ENCODE data around the gene GRIA3.

GRIA3 gene

GRCh38 chrX:123322536-123322935 lies 138.5 kb downstream of the GRIA3 start:
- H3K36me3 Mint-ChIP-seq (ENCODE audit: low read depth): no peaks in the 10 kb centered on the region
- DNase-seq (ENCODE audit: low spot score): no peak
- no peaks in the 10 kb centered on the region for H3K9me3 Mint-ChIP-seq
- no peaks in the 10 kb centered on the region for H3K27me3 Mint-ChIP-seq (ENCODE audit: low read depth)
- no peaks in the 10 kb centered on the region for H3K4me1 Mint-ChIP-seq (ENCODE audit: low read depth)
- no peak overlapping the region for H3K27ac Mint-ChIP-seq
- H3K4me3 Mint-ChIP-seq: no peak overlapping the region

GRCh38 chrX:123324625-123325024 lies 140.5 kb downstream of the GRIA3 start:
- Mint-ChIP-seq H3K4me1 (ENCODE audit: low read depth) (no peaks in the 10 kb centered on the region), H3K27me3 (ENCODE audit: low read depth) (no peaks in the 10 kb centered on the region), H3K36me3 (ENCODE audit: low read depth) (no peaks in the 10 kb centered on the region), H3K9me3 (no peaks in the 10 kb centered on the region), H3K27ac (no peak overlapping the region), H3K4me3 (no peak overlapping the region)
- DNase-seq (ENCODE audit: low spot score): no peak

DNA sequence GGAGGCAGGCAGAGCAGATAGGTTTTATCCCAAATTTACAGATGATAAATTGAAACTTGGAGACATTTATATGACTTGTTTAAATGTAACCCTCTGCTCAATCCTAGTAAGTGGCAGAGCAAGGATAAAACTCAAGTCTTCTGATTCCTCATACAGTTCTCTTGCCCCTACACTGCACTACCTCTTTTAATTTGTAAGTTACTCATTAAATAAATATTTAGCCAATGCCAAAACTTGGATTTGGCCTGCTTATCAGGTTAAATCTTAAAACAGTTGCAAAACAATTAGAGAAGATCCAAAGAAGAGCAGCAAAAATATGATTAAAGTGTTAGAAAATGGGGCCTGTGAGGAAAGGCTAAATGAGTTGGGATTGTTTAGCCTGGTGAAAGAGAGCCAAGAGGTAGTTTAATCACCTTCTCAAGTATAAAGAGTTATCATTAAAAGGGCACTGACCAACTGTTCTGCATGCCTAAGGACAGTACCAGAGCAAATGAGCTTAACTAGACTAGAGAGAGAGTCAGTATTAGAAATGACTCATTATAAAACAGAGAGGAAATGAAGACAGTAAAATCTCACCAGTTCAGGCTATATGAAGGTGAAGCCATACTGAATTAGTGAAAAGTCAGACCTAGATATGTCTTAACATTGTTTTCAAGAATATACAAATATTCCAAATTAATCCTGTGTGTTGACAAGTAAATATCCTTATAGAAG lies 146.3 kb downstream of the GRIA3 start:
- H3K4me1 Mint-ChIP-seq (ENCODE audit: low read depth): no peaks in the 10 kb centered on the region
- no peak for DNase-seq (ENCODE audit: low spot score)
- no peak overlapping the region for H3K4me3 Mint-ChIP-seq
- H3K36me3 Mint-ChIP-seq (ENCODE audit: low read depth): no peaks in the 10 kb centered on the region
- no peaks in the 10 kb centered on the region for H3K27me3 Mint-ChIP-seq (ENCODE audit: low read depth)
- H3K9me3 Mint-ChIP-seq: no peaks in the 10 kb centered on the region
- H3K27ac Mint-ChIP-seq: no peak overlapping the region

DNA sequence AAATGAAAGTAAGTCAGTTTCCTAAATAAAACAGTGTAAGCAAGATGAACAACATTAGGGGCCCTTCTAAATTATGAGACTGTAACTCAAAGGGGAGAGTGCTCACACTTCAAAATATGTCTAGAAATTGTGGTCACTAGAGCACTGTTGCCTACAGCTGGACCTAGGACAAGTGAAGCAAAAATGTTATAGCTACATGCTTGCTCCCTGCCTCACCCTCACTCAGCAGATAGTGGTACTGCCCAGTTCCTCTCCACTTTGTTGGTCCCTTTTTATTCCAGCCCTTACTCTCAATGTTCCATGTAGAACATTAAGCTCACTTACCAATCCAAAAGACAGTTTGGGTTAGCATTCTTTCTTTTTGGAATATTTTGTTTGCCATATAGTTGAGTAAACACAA lies 147.3 kb downstream of the GRIA3 start:
- DNase-seq (ENCODE audit: low spot score): no peak
- Mint-ChIP-seq H3K4me1 (ENCODE audit: low read depth) (no peaks in the 10 kb centered on the region), H3K27me3 (ENCODE audit: low read depth) (no peaks in the 10 kb centered on the region), H3K9me3 (no peaks in the 10 kb centered on the region), H3K36me3 (ENCODE audit: low read depth) (no peaks in the 10 kb centered on the region), H3K27ac (no peak overlapping the region), H3K4me3 (no peak overlapping the region)

DNA sequence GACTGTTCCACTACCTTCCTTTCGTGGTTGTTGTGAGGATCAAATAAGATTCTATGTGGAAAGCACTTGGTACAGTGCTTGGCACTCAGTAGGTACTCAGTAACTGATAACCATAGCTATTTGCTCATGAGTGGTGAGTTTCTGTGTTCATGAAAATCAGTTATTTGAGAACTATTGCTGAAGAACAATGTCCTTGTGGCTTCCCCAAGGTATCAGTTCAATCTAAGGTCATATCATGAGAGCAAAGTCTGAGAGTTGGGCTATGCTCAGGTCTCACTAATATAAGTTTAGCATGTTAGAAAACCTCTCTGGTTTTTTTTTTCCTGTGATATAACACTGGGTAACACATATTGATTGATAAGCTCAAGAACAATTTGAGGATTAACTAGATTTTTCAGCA lies 147.8 kb downstream of the GRIA3 start:
- no peaks in the 10 kb centered on the region for H3K9me3 Mint-ChIP-seq
- H3K36me3 Mint-ChIP-seq (ENCODE audit: low read depth): no peaks in the 10 kb centered on the region
- H3K4me3 Mint-ChIP-seq: no peak overlapping the region
- no peaks in the 10 kb centered on the region for H3K4me1 Mint-ChIP-seq (ENCODE audit: low read depth)
- DNase-seq (ENCODE audit: low spot score): no peak
- H3K27me3 Mint-ChIP-seq (ENCODE audit: low read depth): no peaks in the 10 kb centered on the region
- no peak overlapping the region for H3K27ac Mint-ChIP-seq

DNA sequence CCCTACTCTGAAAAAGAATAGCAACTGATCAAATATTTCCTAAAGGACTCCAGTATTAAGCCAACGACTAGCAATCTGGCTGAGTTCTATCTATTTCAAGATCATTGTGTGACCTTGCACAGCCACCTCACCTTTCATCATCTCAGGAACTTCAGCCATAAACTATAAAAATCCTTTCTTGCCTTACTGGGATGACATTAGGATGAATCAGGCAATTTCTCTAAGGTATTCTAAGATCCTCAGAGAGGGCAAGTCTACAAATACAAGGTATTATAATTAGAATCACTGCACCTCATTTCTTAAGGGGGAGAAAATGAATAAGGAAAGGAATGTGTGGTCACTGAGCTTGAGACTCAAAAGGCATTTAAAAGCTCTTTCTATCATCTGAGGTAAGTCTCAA lies 152.6 kb downstream of the GRIA3 start:
- Mint-ChIP-seq H3K27me3 (ENCODE audit: low read depth) (no peaks in the 10 kb centered on the region), H3K27ac (no peak overlapping the region), H3K36me3 (ENCODE audit: low read depth) (no peaks in the 10 kb centered on the region), H3K4me3 (no peak overlapping the region), H3K4me1 (ENCODE audit: low read depth) (no peaks in the 10 kb centered on the region), H3K9me3 (no peaks in the 10 kb centered on the region)
- DNase-seq (ENCODE audit: low spot score): no peak

DNA sequence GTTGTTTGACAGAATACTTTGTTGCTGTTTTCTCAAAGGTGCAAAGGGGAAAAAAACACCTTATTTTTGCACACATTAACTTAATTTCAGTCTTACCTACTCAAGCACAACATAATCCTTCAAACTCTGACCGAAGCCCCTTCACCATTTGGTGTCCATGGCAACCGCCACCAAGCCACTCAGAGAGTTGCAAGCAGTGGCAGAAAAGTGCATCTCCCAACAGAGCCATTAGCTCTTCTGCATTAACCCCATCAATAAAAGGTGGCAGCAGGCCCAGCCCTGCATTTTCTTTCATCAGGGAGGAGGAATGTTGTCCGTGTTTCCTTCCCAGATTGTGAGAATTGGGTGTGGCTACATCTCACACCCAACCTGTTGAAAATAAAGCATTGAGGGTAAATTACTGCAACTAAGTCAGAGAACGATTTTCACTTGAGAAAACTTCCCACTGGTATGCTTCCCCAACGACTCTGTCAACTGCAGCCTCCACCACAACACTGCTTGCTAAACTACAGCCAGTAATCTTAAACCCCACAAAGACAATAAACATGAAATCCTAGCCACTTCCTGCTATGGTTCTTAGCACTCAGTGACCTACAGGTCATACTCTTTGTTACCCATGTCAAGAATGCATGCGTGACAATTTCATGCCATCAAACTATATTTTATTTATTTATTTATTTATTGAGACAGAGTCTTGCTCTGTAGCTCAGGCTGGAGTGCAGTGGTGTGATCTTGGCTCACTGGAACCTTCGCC lies 154.0 kb downstream of the GRIA3 start:
- H3K4me1 Mint-ChIP-seq (ENCODE audit: low read depth): no peaks in the 10 kb centered on the region
- no peaks in the 10 kb centered on the region for H3K36me3 Mint-ChIP-seq (ENCODE audit: low read depth)
- no peaks in the 10 kb centered on the region for H3K9me3 Mint-ChIP-seq
- H3K4me3 Mint-ChIP-seq: no peak overlapping the region
- no peak overlapping the region for H3K27ac Mint-ChIP-seq
- no peak for DNase-seq (ENCODE audit: low spot score)
- H3K27me3 Mint-ChIP-seq (ENCODE audit: low read depth): no peaks in the 10 kb centered on the region

DNA sequence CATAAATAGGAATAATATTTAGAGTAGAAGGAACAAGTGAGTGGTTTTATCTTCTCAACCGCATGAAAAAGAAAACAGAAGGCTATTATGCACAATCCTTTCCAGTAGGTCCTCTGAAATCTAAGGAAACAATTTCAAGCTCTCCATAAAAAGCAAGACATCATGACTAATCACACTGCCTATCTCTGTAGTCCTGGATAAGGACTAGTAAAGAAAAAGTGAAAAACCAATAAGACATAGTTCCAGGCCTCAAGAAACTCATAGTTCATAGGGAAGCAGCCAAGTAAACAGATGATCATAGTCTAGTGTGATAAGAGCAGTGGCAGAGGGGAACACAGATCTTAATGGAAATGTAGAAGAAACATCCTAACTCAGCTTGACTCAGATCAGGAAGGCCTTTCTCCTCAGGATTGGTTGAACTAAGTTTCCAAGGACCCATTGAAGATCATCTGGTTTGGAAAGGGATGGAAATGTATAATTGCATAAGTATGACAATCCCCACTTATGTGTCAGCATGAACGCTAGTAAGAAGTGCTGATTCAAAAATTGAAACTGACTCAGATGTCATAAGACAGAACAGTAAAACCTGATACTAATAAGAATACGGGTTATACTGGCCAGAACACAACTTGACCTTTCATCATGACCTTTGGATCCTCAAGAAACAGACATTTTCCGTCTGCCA lies 155.3 kb downstream of the GRIA3 start:
- no peak for DNase-seq (ENCODE audit: low spot score)
- Mint-ChIP-seq H3K36me3 (ENCODE audit: low read depth) (no peaks in the 10 kb centered on the region), H3K27me3 (ENCODE audit: low read depth) (no peaks in the 10 kb centered on the region), H3K9me3 (no peaks in the 10 kb centered on the region), H3K4me3 (no peak overlapping the region), H3K27ac (no peak overlapping the region), H3K4me1 (ENCODE audit: low read depth) (no peaks in the 10 kb centered on the region)

GRCh38 chrX:123340696-123341095 lies 156.6 kb downstream of the GRIA3 start:
- Mint-ChIP-seq H3K27ac (no peak overlapping the region), H3K4me1 (ENCODE audit: low read depth) (no peaks in the 10 kb centered on the region), H3K36me3 (ENCODE audit: low read depth) (no peaks in the 10 kb centered on the region), H3K4me3 (no peak overlapping the region), H3K9me3 (no peaks in the 10 kb centered on the region), H3K27me3 (ENCODE audit: low read depth) (no peaks in the 10 kb centered on the region)
- no peak for DNase-seq (ENCODE audit: low spot score)

GRCh38 chrX:123348468-123348867 lies 164.4 kb downstream of the GRIA3 start:
- Mint-ChIP-seq H3K27me3 (ENCODE audit: low read depth) (no peaks in the 10 kb centered on the region), H3K27ac (no peak overlapping the region), H3K4me3 (no peak overlapping the region), H3K4me1 (ENCODE audit: low read depth) (no peaks in the 10 kb centered on the region), H3K9me3 (no peaks in the 10 kb centered on the region), H3K36me3 (ENCODE audit: low read depth) (no peaks in the 10 kb centered on the region)
- DNase-seq (ENCODE audit: low spot score): no peak

GRCh38 chrX:123350226-123350625 lies 166.1 kb downstream of the GRIA3 start:
- H3K27ac Mint-ChIP-seq: no peak overlapping the region
- no peak for DNase-seq (ENCODE audit: low spot score)
- no peaks in the 10 kb centered on the region for H3K27me3 Mint-ChIP-seq (ENCODE audit: low read depth)
- H3K4me3 Mint-ChIP-seq: no peak overlapping the region
- no peaks in the 10 kb centered on the region for H3K9me3 Mint-ChIP-seq
- no peaks in the 10 kb centered on the region for H3K4me1 Mint-ChIP-seq (ENCODE audit: low read depth)
- H3K36me3 Mint-ChIP-seq (ENCODE audit: low read depth): no peaks in the 10 kb centered on the region

GRCh38 chrX:123357941-123358340 lies 173.9 kb downstream of the GRIA3 start:
- DNase-seq (ENCODE audit: low spot score): no peak
- H3K27ac Mint-ChIP-seq: no peak overlapping the region
- H3K27me3 Mint-ChIP-seq (ENCODE audit: low read depth): no peaks in the 10 kb centered on the region
- no peak overlapping the region for H3K4me3 Mint-ChIP-seq
- H3K36me3 Mint-ChIP-seq (ENCODE audit: low read depth): no peaks in the 10 kb centered on the region
- H3K4me1 Mint-ChIP-seq (ENCODE audit: low read depth): no peaks in the 10 kb centered on the region
- no peaks in the 10 kb centered on the region for H3K9me3 Mint-ChIP-seq

GRCh38 chrX:123358457-123358856 lies 174.4 kb downstream of the GRIA3 start:
- no peak for DNase-seq (ENCODE audit: low spot score)
- Mint-ChIP-seq H3K4me1 (ENCODE audit: low read depth) (no peaks in the 10 kb centered on the region), H3K36me3 (ENCODE audit: low read depth) (no peaks in the 10 kb centered on the region), H3K27me3 (ENCODE audit: low read depth) (no peaks in the 10 kb centered on the region), H3K9me3 (no peaks in the 10 kb centered on the region), H3K4me3 (no peak overlapping the region), H3K27ac (no peak overlapping the region)

GRCh38 chrX:123361371-123361770 lies 177.3 kb downstream of the GRIA3 start:
- Mint-ChIP-seq H3K4me1 (ENCODE audit: low read depth) (no peaks in the 10 kb centered on the region), H3K27ac (no peak overlapping the region), H3K4me3 (no peak overlapping the region), H3K9me3 (no peaks in the 10 kb centered on the region), H3K27me3 (ENCODE audit: low read depth) (no peaks in the 10 kb centered on the region), H3K36me3 (ENCODE audit: low read depth) (no peaks in the 10 kb centered on the region)
- no peak for DNase-seq (ENCODE audit: low spot score)

Data from T-helper 2 cell treated with Interferon-gamma antibody and Interleukin-4, amounts not matched to agents 5 μg/mL and 100 μg/mL, for 36 hours (primary cell).